ENCODE measurements around the gene FAF2. TPM values are rescaled to one million over a fixed set of nuclear protein-coding genes. Genes with fewer than 3 reads are reported as not detected.

Gene FAF2
- total RNA-seq, 1 experiment from 2014 or later, result 32.9 TPM

GRCh38 chr5:176537554-176538229, 89.5 kb downstream of the FAF2 start (continued):
- TF ChIP-seq, protein P1, sequence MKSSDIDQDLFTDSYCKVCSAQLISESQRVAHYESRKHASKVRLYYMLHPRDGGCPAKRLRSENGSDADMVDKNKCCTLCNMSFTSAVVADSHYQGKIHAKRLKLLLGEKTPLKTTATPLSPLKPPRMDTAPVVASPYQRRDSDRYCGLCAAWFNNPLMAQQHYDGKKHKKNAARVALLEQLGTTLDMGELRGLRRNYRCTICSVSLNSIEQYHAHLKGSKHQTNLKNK (CRISPR knock-in tag; IDR thresholded peaks at IDR 0.05), result no peak
- TF ChIP-seq, protein P2, sequence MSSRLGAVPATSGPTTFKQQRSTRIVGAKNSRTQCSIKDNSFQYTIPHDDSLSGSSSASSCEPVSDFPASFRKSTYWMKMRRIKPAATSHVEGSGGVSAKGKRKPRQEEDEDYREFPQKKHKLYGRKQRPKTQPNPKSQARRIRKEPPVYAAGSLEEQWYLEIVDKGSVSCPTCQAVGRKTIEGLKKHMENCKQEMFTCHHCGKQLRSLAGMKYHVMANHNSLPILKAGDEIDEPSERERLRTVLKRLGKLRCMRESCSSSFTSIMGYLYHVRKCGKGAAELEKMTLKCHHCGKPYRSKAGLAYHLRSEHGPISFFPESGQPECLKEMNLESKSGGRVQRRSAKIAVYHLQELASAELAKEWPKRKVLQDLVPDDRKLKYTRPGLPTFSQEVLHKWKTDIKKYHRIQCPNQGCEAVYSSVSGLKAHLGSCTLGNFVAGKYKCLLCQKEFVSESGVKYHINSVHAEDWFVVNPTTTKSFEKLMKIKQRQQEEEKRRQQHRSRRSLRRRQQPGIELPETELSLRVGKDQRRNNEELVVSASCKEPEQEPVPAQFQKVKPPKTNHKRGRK (CRISPR knock-in tag; IDR thresholded peaks at IDR 0.05; ENCODE audit: borderline replicate concordance), result no peak
- peak; percentile 66; the same call in 1 of the 2 replicates for TF ChIP-seq ATF3 (CRISPR knock-in tag; conservative IDR thresholded peaks at IDR 0.05)
- no peak for TF ChIP-seq ZNF263 (CRISPR knock-in tag; IDR thresholded peaks at IDR 0.05; ENCODE audit: low read depth)
- no peak for TF ChIP-seq MXD4 (CRISPR knock-in tag; IDR thresholded peaks at IDR 0.05; ENCODE audit: borderline replicate concordance)
- no peak for TF ChIP-seq NR1H2 (CRISPR knock-in tag; IDR thresholded peaks at IDR 0.05)
- no peak for TF ChIP-seq GRHL2 (CRISPR knock-in tag; IDR thresholded peaks at IDR 0.05; ENCODE audit: insufficient replicate concordance, severe bottlenecking)
- TF ChIP-seq TP53 (CRISPR knock-in tag; IDR thresholded peaks at IDR 0.05), result no peak
- no peak for TF ChIP-seq CDX4 (CRISPR knock-in tag; IDR thresholded peaks at IDR 0.05; ENCODE audit: borderline replicate concordance)
- no peak for TF ChIP-seq E2F1 (CRISPR knock-in tag; IDR thresholded peaks at IDR 0.05)
- no peak for TF ChIP-seq GTF2I (CRISPR knock-in tag; conservative IDR thresholded peaks at IDR 0.05)
- TF ChIP-seq RELA (CRISPR knock-in tag; IDR thresholded peaks at IDR 0.05; ENCODE audit: borderline replicate concordance), result no peak
- no peak for TF ChIP-seq JAZF1 (CRISPR knock-in tag; IDR thresholded peaks at IDR 0.05)
- TF ChIP-seq NR2C2 (CRISPR knock-in tag; IDR thresholded peaks at IDR 0.05), result no peak
- TF ChIP-seq SMAD4 (CRISPR knock-in tag; IDR thresholded peaks at IDR 0.05), result no peak
- no peak for TF ChIP-seq NR3C1 (CRISPR knock-in tag; conservative IDR thresholded peaks at IDR 0.05; ENCODE audit: low read depth)
- TF ChIP-seq USF1 (CRISPR knock-in tag; IDR thresholded peaks at IDR 0.05), result no peak
- TF ChIP-seq ZNF416 (CRISPR knock-in tag; IDR thresholded peaks at IDR 0.05), result no peak
- TF ChIP-seq NFYB (CRISPR knock-in tag; conservative IDR thresholded peaks at IDR 0.05; ENCODE audit: low read depth), result peak; percentile 79
- no peak for TF ChIP-seq TEAD4 (CRISPR knock-in tag; IDR thresholded peaks at IDR 0.05)
- TF ChIP-seq, protein P3, sequence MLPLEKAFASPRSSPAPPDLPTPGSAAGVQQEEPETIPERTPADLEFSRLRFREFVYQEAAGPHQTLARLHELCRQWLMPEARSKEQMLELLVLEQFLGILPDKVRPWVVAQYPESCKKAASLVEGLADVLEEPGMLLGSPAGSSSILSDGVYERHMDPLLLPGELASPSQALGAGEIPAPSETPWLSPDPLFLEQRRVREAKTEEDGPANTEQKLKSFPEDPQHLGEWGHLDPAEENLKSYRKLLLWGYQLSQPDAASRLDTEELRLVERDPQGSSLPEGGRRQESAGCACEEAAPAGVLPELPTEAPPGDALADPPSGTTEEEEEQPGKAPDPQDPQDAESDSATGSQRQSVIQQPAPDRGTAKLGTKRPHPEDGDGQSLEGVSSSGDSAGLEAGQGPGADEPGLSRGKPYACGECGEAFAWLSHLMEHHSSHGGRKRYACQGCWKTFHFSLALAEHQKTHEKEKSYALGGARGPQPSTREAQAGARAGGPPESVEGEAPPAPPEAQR (CRISPR knock-in tag; IDR thresholded peaks at IDR 0.05), result no peak
- TF ChIP-seq PREB (CRISPR knock-in tag; IDR thresholded peaks at IDR 0.05; ENCODE audit: borderline replicate concordance), result no peak
- peak; percentile 91; the same call in 1 of the 2 replicates for TF ChIP-seq CREM (CRISPR knock-in tag; IDR thresholded peaks at IDR 0.05)
- TF ChIP-seq E2F4 (CRISPR knock-in tag; IDR thresholded peaks at IDR 0.05; ENCODE audit: borderline replicate concordance, low read depth), result 0 out of 2 replicates have a peak, but pooled peaks have one; percentile 33
- no peak for TF ChIP-seq ELF4 (CRISPR knock-in tag; IDR thresholded peaks at IDR 0.05; ENCODE audit: low read depth)
- TF ChIP-seq MYBL2 (CRISPR knock-in tag; IDR thresholded peaks at IDR 0.05), result peak; percentile 82; the same call in 1 of the 2 replicates
- TF ChIP-seq, protein P4, sequence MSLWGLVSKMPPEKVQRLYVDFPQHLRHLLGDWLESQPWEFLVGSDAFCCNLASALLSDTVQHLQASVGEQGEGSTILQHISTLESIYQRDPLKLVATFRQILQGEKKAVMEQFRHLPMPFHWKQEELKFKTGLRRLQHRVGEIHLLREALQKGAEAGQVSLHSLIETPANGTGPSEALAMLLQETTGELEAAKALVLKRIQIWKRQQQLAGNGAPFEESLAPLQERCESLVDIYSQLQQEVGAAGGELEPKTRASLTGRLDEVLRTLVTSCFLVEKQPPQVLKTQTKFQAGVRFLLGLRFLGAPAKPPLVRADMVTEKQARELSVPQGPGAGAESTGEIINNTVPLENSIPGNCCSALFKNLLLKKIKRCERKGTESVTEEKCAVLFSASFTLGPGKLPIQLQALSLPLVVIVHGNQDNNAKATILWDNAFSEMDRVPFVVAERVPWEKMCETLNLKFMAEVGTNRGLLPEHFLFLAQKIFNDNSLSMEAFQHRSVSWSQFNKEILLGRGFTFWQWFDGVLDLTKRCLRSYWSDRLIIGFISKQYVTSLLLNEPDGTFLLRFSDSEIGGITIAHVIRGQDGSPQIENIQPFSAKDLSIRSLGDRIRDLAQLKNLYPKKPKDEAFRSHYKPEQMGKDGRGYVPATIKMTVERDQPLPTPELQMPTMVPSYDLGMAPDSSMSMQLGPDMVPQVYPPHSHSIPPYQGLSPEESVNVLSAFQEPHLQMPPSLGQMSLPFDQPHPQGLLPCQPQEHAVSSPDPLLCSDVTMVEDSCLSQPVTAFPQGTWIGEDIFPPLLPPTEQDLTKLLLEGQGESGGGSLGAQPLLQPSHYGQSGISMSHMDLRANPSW (CRISPR knock-in tag; conservative IDR thresholded peaks at IDR 0.05; ENCODE audit: low read depth), result no peak
